Activated CD4-positive, alpha-beta T cell treated with anti-CD3 and anti-CD28 coated beads, Interleukin-2, amount 50 U/mL, for 4 hours (primary cell): ENCODE results near the gene RNF32.
"Not testable (repeated sequence)": the region's sequence is repeated elsewhere in the genome, so short reads cannot be mapped to it uniquely, and the experiment has no call there.

ENCODE experiments used
- DNase-seq, 2 experiments: peaks; one replicate each; pipeline ENCODE4 v3.0.0-alpha.2; 2020

The RNF32 gene

GRCh38 chr7:156676263-156676662, 35.7 kb downstream of the RNF32 start:
- no peak for DNase-seq

GRCh38 chr7:156677374-156678054, 36.9 kb downstream of the RNF32 start:
- no peak for DNase-seq

GRCh38 chr7:156680281-156680680, 39.7 kb downstream of the RNF32 start:
- no peak for DNase-seq

- no peak for DNase-seq
Observed at GRCh38 chr7:156682928-156683327, 42.4 kb downstream of the RNF32 start.

GRCh38 chr7:156684251-156684650, 43.7 kb downstream of the RNF32 start:
- no peak for DNase-seq

GRCh38 chr7:156684661-156685060, 44.1 kb downstream of the RNF32 start:
- no peak for DNase-seq

- no peak for DNase-seq
Observed at GRCh38 chr7:156691764-156692163, 51.2 kb downstream of the RNF32 start.

- DNase-seq, result no peak
Observed at GRCh38 chr7:156692849-156693248, 52.3 kb downstream of the RNF32 start.

GRCh38 chr7:156693627-156694026, 53.1 kb downstream of the RNF32 start:
- no peak for DNase-seq

GRCh38 chr7:156697283-156697682, 56.7 kb downstream of the RNF32 start:
- DNase-seq, result not testable (repeated sequence)

- DNase-seq, result not testable (repeated sequence)
Observed at GRCh38 chr7:156698512-156698911, 57.9 kb downstream of the RNF32 start.

GRCh38 chr7:156701787-156702186, 61.2 kb downstream of the RNF32 start:
- DNase-seq, result not testable (repeated sequence)

GRCh38 chr7:156702399-156702798, 61.8 kb downstream of the RNF32 start:
- DNase-seq, result no peak

- DNase-seq, result no peak
Observed at GRCh38 chr7:156703209-156703608, 62.6 kb downstream of the RNF32 start.

- no peak for DNase-seq
Observed at GRCh38 chr7:156703773-156704482, 63.4 kb downstream of the RNF32 start.

- DNase-seq, result no peak
Observed at GRCh38 chr7:156722043-156722826, 81.7 kb downstream of the RNF32 start.

- no peak for DNase-seq
Observed at GRCh38 chr7:156725073-156725472, 84.5 kb downstream of the RNF32 start.

- no peak for DNase-seq
Observed at GRCh38 chr7:156725936-156726335, 85.4 kb downstream of the RNF32 start.
